H9 (cell line): Measurements from ENCODE around the gene GPHN. TPM values are rescaled to one million over a fixed set of nuclear protein-coding genes. Genes with fewer than 3 reads are reported as not detected.

Experiments used
- DNase-seq: peaks from one replicate; pipeline ENCODE4 v3.0.0-alpha.2; 2017
- H2AFZ ChIP-seq: one replicate; pipeline ENCODE4 v1.6.1; 2013; ENCODE audit warnings: mild to moderate bottlenecking, low read length, control low read depth, moderate library complexity
- H2AK5ac ChIP-seq: 2 replicates; pipeline ENCODE4 v1.6.1; 2013; ENCODE audit warnings: low read length, control low read depth, mixed read lengths; ENCODE audit not compliant: insufficient read length
- H2BK120ac ChIP-seq: one replicate; pipeline ENCODE4 v1.6.1; 2013; ENCODE audit warnings: low read depth, mild to moderate bottlenecking, low read length, control low read depth, inconsistent platforms; ENCODE audit not compliant: poor library complexity, severe bottlenecking
- H2BK12ac ChIP-seq: 2 replicates; pipeline ENCODE4 v1.6.1; 2013; ENCODE audit warnings: low read length, control low read depth, mixed read lengths, low read depth; ENCODE audit not compliant: insufficient read length
- H2BK15ac ChIP-seq: 2 replicates; pipeline ENCODE4 v1.6.1; 2013; ENCODE audit warnings: low read depth, low read length, control low read depth
- H2BK20ac ChIP-seq: one replicate; pipeline ENCODE4 v1.6.1; 2013; ENCODE audit warnings: low read depth, mild to moderate bottlenecking, low read length, control low read depth, inconsistent platforms; ENCODE audit not compliant: poor library complexity, severe bottlenecking
- H2BK5ac ChIP-seq: 2 replicates; pipeline ENCODE4 v1.6.1; 2013; ENCODE audit warnings: low read length, control low read depth, mixed read lengths; ENCODE audit not compliant: insufficient read length
- H3K14ac ChIP-seq: 2 replicates; pipeline ENCODE4 v1.6.1; 2013; ENCODE audit warnings: low read length, control low read depth; ENCODE audit not compliant: insufficient read depth
- H3K18ac ChIP-seq: 2 replicates; pipeline ENCODE4 v1.6.1; 2013; ENCODE audit warnings: low read depth, mild to moderate bottlenecking, mixed read lengths, low read length, control low read depth; ENCODE audit not compliant: insufficient read length
- H3K23ac ChIP-seq: 2 replicates; pipeline ENCODE4 v1.6.1; 2013; ENCODE audit warnings: low read length, control low read depth, mixed read lengths, low read depth; ENCODE audit not compliant: insufficient read length
- H3K23me2 ChIP-seq: 2 replicates; pipeline ENCODE4 v1.6.1; 2013; ENCODE audit warnings: low read depth, mild to moderate bottlenecking, mixed read lengths, low read length, control low read depth; ENCODE audit not compliant: insufficient read length, poor library complexity, severe bottlenecking
- H3K27ac ChIP-seq: 2 replicates; pipeline ENCODE4 v1.5.1; 2013; ENCODE audit warnings: low read length, control low read depth, mixed read lengths, low read depth; ENCODE audit not compliant: insufficient read length
- H3K27me3 ChIP-seq: 2 replicates; pipeline ENCODE4 v1.6.1; 2013; ENCODE audit warnings: low read length, control low read depth, inconsistent platforms; ENCODE audit not compliant: insufficient read depth
- H3K4ac ChIP-seq: 2 replicates; pipeline ENCODE4 v1.6.1; 2013; ENCODE audit warnings: low read depth, mild to moderate bottlenecking, control low read depth, inconsistent platforms, low read length, moderate library complexity
- H3K4me1 ChIP-seq: 2 replicates; pipeline ENCODE4 v1.6.1; 2013; ENCODE audit warnings: low read length, control low read depth, inconsistent platforms; ENCODE audit not compliant: insufficient read depth
- H3K4me2 ChIP-seq: 2 replicates; pipeline ENCODE4 v1.6.1; 2013; ENCODE audit warnings: low read length, control low read depth, mixed read lengths; ENCODE audit not compliant: insufficient read length, insufficient read depth
- H3K56ac ChIP-seq: 2 replicates; pipeline ENCODE4 v1.6.1; 2013; ENCODE audit warnings: low read depth, mild to moderate bottlenecking, mixed read lengths, low read length, control low read depth; ENCODE audit not compliant: insufficient read length
- H3K79me1 ChIP-seq: 2 replicates; pipeline ENCODE4 v1.6.1; 2013; ENCODE audit warnings: low read depth, mild to moderate bottlenecking, moderate library complexity, low read length, control low read depth, inconsistent platforms; ENCODE audit not compliant: insufficient read depth, poor library complexity, severe bottlenecking
- H3K79me2 ChIP-seq: 2 replicates; pipeline ENCODE4 v1.6.1; 2013; ENCODE audit warnings: low read length, control low read depth, inconsistent platforms; ENCODE audit not compliant: insufficient read depth
- H3K9ac ChIP-seq: 2 replicates; pipeline ENCODE4 v1.6.1; 2013; ENCODE audit warnings: low read length, control low read depth, mixed read lengths; ENCODE audit not compliant: insufficient read length; ENCODE audit errors: extremely low read depth
- H3K9me3 ChIP-seq: one replicate; pipeline ENCODE4 v1.6.1; 2013; ENCODE audit warnings: low read depth, low read length, inconsistent platforms; ENCODE audit not compliant: control insufficient read depth
- H3T11ph ChIP-seq: one replicate; pipeline ENCODE4 v1.6.1; 2013; ENCODE audit warnings: mild to moderate bottlenecking, low read length, control low read depth, inconsistent platforms
- H4K20me1 ChIP-seq: one replicate; pipeline ENCODE4 v1.6.1; 2013; ENCODE audit not compliant: control insufficient read depth, insufficient read length, insufficient read depth
- H4K5ac ChIP-seq: 2 replicates; pipeline ENCODE4 v1.6.1; 2013; ENCODE audit warnings: low read depth, mild to moderate bottlenecking, mixed read lengths, low read length, control low read depth; ENCODE audit not compliant: insufficient read length
- H4K8ac ChIP-seq: replicated peaks from 2 replicates; pipeline ENCODE4 v1.6.1; 2013; ENCODE audit warnings: low read length, control low read depth, mixed read lengths, low read depth; ENCODE audit not compliant: insufficient read length
- H4K91ac ChIP-seq: 2 replicates; pipeline ENCODE4 v1.6.1; 2013; ENCODE audit warnings: low read depth, mild to moderate bottlenecking, moderate library complexity, mixed read lengths, low read length, control low read depth; ENCODE audit not compliant: insufficient read length
- H3K27ac Mint-ChIP-seq, 3 experiments: 2 replicates in 2 of 3; 3 replicates in 1 of 3; pipeline ENCODE4 v1.8.0; 2020 to 2021; ENCODE audit warnings: mixed read lengths in 3 of 3, mild to moderate bottlenecking in 1 of 3, moderate library complexity in 1 of 3
- H3K27me3 Mint-ChIP-seq: 2 replicates; pipeline ENCODE4 v1.8.0; 2021; ENCODE audit warnings: low read depth, mild to moderate bottlenecking, moderate library complexity, mixed read lengths
- H3K36me3 Mint-ChIP-seq, 3 experiments: 2 replicates in 2 of 3; 3 replicates in 1 of 3; pipeline ENCODE4 v1.8.0; 2020 to 2021; ENCODE audit warnings: low read depth in 3 of 3, mixed read lengths in 3 of 3; ENCODE audit not compliant: insufficient read depth in 1 of 3
- H3K4me1 Mint-ChIP-seq, 2 experiments: 2 replicates each; pipeline ENCODE4 v1.8.0; 2020; ENCODE audit warnings: mixed read lengths in 2 of 2
- H3K4me3 Mint-ChIP-seq, 2 experiments: 2 replicates in 1 of 2; 3 replicates in 1 of 2; pipeline ENCODE4 v1.8.0; 2020 to 2021; ENCODE audit warnings: mild to moderate bottlenecking in 2 of 2, mixed read lengths in 2 of 2, moderate library complexity in 1 of 2
- H3K9me3 Mint-ChIP-seq, 2 experiments: 2 replicates in 1 of 2; 3 replicates in 1 of 2; pipeline ENCODE4 v1.8.0; 2020; ENCODE audit warnings: mild to moderate bottlenecking in 2 of 2, mixed read lengths in 2 of 2, moderate library complexity in 1 of 2
- CTCF ChIP-seq: fragments of 200-600 bp; sonication (generic); conservative IDR thresholded peaks from 3 replicates; pipeline ENCODE4 v1.8.0; 2021; ENCODE audit warnings: antibody characterized with exemption, mild to moderate bottlenecking
- WGBS: extraction: QIAGEN DNeasy Blood & Tissue Kit; methylation state at CpG from one replicate; pipeline ENCODE4 v1.1.7; 2013; ENCODE audit warnings: missing lambda C conversion rate, low lambda C conversion rate, mixed read lengths; ENCODE audit not compliant: insufficient read length; ENCODE audit errors: extremely low coverage; 5-methylcytosine and 5-hydroxymethylcytosine counted together
- total RNA-seq: library from RNA; stranded (reverse); gene quantifications from 2 replicates; pipeline ENCODE4 v1.2.1, GENCODE V29; 2021

GPHN gene
- total RNA-seq, 1 experiment from 2014 or later = 16.1 TPM

GRCh38 chr14:66645716-66646115, 137.8 kb downstream of the GPHN start:
- WGBS = no CpG with 5 or more reads among the region's 1 CpG
- Mint-ChIP-seq H3K27me3 (no peaks in the 10 kb centered on the region), H3K4me3 (no peak overlapping the region), H3K4me1 (peaks cover 10 to 13% of the 10 kb centered on the region in 2 experiments), H3K36me3 (no peaks in the 10 kb centered on the region), H3K9me3 (no peaks in the 10 kb centered on the region), H3K27ac (no peak overlapping the region)
- Histone ChIP-seq H2BK5ac (no peak overlapping the region), H3K27ac (no peak overlapping the region), H3K9ac (no peak overlapping the region), H3K79me2 (no peaks in the 10 kb centered on the region), H3K56ac (no peak overlapping the region), H4K20me1 (no peaks in the 10 kb centered on the region), H3K23me2 (no peaks in the 10 kb centered on the region), H3K9me3 (no peaks in the 10 kb centered on the region), H4K91ac (no peak overlapping the region), H3T11ph (no peak overlapping the region), H3K79me1 (no peaks in the 10 kb centered on the region), H4K5ac (no peak overlapping the region), H2BK20ac (no peak overlapping the region), H3K4ac (no peak overlapping the region), H3K23ac (no peak overlapping the region), H2BK12ac (no peak overlapping the region), H2AK5ac (no peak overlapping the region), H4K8ac (no peak overlapping the region), H3K4me1 (no peaks in the 10 kb centered on the region; the same call in 1 of the 2 replicates), H3K4me2 (no peak overlapping the region), H3K18ac (no peak overlapping the region), H2BK120ac (no peak overlapping the region), H2AFZ (no peak overlapping the region), H2BK15ac (no peak overlapping the region), H3K27me3 (no peaks in the 10 kb centered on the region), H3K14ac (no peak overlapping the region)
- DNase-seq = no peak
- TF ChIP-seq CTCF = no peak
